Lung (tissue), 12 donors: ENCODE results near the gene ARHGEF7. TPM values are rescaled to one million over a fixed set of nuclear protein-coding genes. Genes with fewer than 3 reads are reported as not detected.

Experiments used
- ATAC-seq: fragments of 200-7000 bp; cut with Tn5 transposase; one replicate; pipeline ENCODE4 v1.9.1; 2020; ENCODE audit warnings: moderate number of reproducible peaks; ENCODE audit not compliant: insufficient read depth, low FRiP score
- DNase-seq, 3 donors: peaks; one replicate each; pipeline ENCODE4 v3.0.0-alpha.2; 2013 to 2017
- H3K27ac ChIP-seq, 2 donors: one replicate each; pipeline ENCODE4 v1.5.1; 2013; ENCODE audit warnings: mild to moderate bottlenecking in 2 of 2, moderate library complexity in 2 of 2, control low read depth in 1 of 2, inconsistent platforms in 1 of 2, low read depth in 1 of 2, low read length in 1 of 2
- H3K27me3 ChIP-seq, 3 donors: one replicate each; pipeline ENCODE4 v1.5.1; 2013; ENCODE audit warnings: low read length in 2 of 3; ENCODE audit not compliant: control insufficient read depth in 3 of 3, insufficient read depth in 3 of 3
- H3K36me3 ChIP-seq, 4 donors: one replicate each; pipeline ENCODE4 v1.5.1; 2013; ENCODE audit warnings: low read length in 4 of 4, mild to moderate bottlenecking in 1 of 4, moderate library complexity in 1 of 4; ENCODE audit not compliant: control insufficient read depth in 4 of 4, insufficient read depth in 4 of 4
- H3K4me1 ChIP-seq, 5 donors: one replicate each; pipeline ENCODE4 v1.5.1; 2013; ENCODE audit warnings: low read length in 5 of 5, mild to moderate bottlenecking in 2 of 5, moderate library complexity in 1 of 5; ENCODE audit not compliant: control insufficient read depth in 5 of 5, insufficient read depth in 5 of 5
- H3K4me3 ChIP-seq: one replicate; pipeline ENCODE4 v1.5.1; 2013; ENCODE audit warnings: mild to moderate bottlenecking, control low read depth, moderate library complexity
- H3K9ac ChIP-seq, 2 donors: one replicate each; pipeline ENCODE4 v1.5.1; 2013; ENCODE audit warnings: low read length in 2 of 2, control low read depth in 1 of 2; ENCODE audit not compliant: insufficient read depth in 1 of 2
- H3K9me3 ChIP-seq, 4 donors: one replicate each; pipeline ENCODE4 v1.5.1; 2013; ENCODE audit warnings: low read length in 3 of 4, mild to moderate bottlenecking in 1 of 4, moderate library complexity in 1 of 4; ENCODE audit not compliant: control insufficient read depth in 4 of 4, insufficient read depth in 3 of 4
- WGBS, 2 donors: extraction: QIAGEN DNeasy Blood & Tissue Kit; methylation state at CpG; one replicate each; pipeline ENCODE4 v1.1.7; 2013; 5-methylcytosine and 5-hydroxymethylcytosine counted together
- polyA plus RNA-seq, 2 donors: library from polyadenylated mRNA; stranded (reverse); fragments of 200-250 nt; gene quantifications; one replicate each; pipeline ENCODE4 v1.2.1, GENCODE V29; 2013
- total RNA-seq, 2 donors: library from RNA; depleted of rRNA in 1 of 2; stranded (reverse); fragments of >200 nt in 1 of 2; gene quantifications; one replicate each; pipeline ENCODE4 v1.2.1, GENCODE V29; 2014 to 2021
- TF ChIP-seq, protein P1 (sequence below): IDR thresholded peaks from 2 replicates; pipeline ENCODE4 v1.5.1; 2012; ENCODE audit warnings: mild to moderate bottlenecking; ENCODE audit errors: control extremely low read depth, extremely low read depth
- donor health status: control.
- donor health status: control.
- donor health status: Bipolar disorder and iron deficiency.
- donor health status: healthy.
- donor health status: DM: yes; HTN: yes; CAD: no.

ARHGEF7 gene
- total and polyA plus RNA-seq, 4 donors = 20.9 to 143 (median 37.8) TPM

DNA sequence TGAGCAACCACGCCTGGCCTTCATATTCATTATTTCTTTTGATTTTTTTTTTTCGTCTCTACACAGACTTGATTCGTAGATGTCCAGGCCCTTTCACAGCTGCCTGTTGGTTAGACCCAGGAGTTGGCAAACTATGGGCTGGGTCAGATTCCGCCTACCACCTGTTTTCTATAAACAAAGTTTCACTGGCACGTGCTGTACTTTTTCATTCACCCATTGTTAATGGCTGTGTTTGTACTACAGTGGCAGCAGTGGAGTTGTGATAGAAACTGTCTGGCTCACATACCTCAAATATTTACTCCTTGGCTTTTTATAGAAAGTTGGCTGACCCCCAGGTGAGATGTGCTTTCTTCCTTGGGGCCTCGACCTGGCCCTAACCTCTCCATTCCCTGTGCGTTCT, 132.4 kb downstream of the ARHGEF7 start:
- TF ChIP-seq, protein P1, sequence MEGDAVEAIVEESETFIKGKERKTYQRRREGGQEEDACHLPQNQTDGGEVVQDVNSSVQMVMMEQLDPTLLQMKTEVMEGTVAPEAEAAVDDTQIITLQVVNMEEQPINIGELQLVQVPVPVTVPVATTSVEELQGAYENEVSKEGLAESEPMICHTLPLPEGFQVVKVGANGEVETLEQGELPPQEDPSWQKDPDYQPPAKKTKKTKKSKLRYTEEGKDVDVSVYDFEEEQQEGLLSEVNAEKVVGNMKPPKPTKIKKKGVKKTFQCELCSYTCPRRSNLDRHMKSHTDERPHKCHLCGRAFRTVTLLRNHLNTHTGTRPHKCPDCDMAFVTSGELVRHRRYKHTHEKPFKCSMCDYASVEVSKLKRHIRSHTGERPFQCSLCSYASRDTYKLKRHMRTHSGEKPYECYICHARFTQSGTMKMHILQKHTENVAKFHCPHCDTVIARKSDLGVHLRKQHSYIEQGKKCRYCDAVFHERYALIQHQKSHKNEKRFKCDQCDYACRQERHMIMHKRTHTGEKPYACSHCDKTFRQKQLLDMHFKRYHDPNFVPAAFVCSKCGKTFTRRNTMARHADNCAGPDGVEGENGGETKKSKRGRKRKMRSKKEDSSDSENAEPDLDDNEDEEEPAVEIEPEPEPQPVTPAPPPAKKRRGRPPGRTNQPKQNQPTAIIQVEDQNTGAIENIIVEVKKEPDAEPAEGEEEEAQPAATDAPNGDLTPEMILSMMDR = no peak
- Histone ChIP-seq H3K4me1 (peaks cover 0 to 21% (median 0%) of the 10 kb centered on the region in 5 donors), H3K36me3 (peaks cover 12 to 20% (median 18%) of the 10 kb centered on the region in 4 donors), H3K4me3 (no peak overlapping the region), H3K27ac (peak overlapping the region in 1 of 2 donors; percentile 3), H3K9ac (no peak overlapping the region), H3K27me3 (no peaks in the 10 kb centered on the region), H3K9me3 (no peaks in the 10 kb centered on the region)
- ATAC-seq = no peak
- DNase-seq = peak in 2 of 3 donors; percentile 13 to 16
- WGBS, 2 donors = 64 to 70% methylated on average over 7 of the region's 7 CpGs

DNA sequence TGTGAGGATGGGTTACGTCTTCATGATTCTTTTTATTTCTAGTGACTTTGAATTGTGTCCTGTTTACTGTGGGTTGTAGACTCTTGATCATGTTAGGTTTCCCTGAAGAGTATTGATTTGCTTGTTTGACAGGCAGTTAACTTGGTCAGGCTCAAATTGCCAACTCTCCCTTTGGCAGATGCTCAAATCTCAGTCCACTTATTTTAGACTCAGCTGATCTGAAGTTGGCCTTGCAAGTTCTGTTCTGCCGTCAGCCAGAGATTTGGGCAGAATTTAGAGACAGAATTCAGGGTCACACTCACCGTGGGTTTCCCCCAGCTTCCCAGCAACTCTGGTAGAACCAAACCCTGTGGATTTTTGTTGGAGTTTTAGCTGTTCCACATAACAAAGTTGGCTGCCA, 133.7 kb downstream of the ARHGEF7 start:
- WGBS, 2 donors = 80 to 81% methylated on average over 3 of the region's 3 CpGs
- Histone ChIP-seq H3K9me3 (no peaks in the 10 kb centered on the region), H3K36me3 (peaks cover 12 to 23% (median 19%) of the 10 kb centered on the region in 4 donors), H3K4me1 (peaks cover 0 to 31% (median 0%) of the 10 kb centered on the region in 5 donors), H3K9ac (no peak overlapping the region), H3K27me3 (no peaks in the 10 kb centered on the region), H3K4me3 (no peak overlapping the region), H3K27ac (peak overlapping the region in 1 of 2 donors; percentile 36)
- TF ChIP-seq, protein P1 = no peak
- ATAC-seq (no peak), DNase-seq (no peak)

DNA sequence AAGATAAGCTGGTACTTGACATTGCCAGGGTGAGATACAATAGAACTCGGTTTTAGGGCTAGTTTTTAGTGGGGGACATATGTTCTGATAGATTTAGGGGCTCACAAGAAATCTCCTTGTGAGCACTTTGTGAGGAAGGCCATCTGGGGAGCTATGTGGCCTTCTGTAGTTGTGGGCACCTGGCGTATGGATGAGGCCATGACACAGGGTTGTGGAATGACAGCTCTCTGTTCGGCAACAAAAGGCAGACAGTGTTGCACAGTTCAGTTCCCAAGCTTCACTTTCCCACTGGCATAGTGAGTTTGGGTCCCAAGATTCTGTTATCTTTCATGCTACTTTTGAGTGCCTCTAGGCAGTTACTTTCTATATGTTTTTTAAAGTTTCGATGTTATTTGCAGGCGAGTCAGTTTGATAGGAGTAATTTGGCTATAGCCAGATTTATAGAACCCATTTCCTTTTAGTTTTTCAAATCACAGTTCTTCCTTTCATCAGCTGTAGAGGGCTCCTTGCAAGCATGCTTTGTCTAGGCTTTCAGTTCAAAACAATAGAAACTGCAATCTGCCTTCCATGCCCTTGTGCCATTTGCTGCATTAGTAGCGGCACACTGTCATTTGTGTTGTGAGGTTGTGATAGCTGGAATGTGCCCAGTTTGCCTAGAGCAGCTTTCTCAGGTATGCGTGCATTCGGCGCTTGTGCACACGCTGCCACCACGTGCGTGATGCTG, 134.7 kb downstream of the ARHGEF7 start:
- Histone ChIP-seq H3K27me3 (no peaks in the 10 kb centered on the region), H3K9me3 (no peaks in the 10 kb centered on the region), H3K4me3 (no peak overlapping the region), H3K36me3 (peaks cover 9 to 22% (median 19%) of the 10 kb centered on the region in 4 donors), H3K27ac (peak overlapping the region in 1 of 2 donors; percentile 36), H3K9ac (no peak overlapping the region), H3K4me1 (peaks cover 0 to 32% (median 0%) of the 10 kb centered on the region in 5 donors)
- 97% methylated on average over 12 of the region's 12 CpGs for WGBS, 2 donors
- ATAC-seq = no peak
- TF ChIP-seq, protein P1 = no peak
- no peak for DNase-seq
